Gastroesophageal sphincter (tissue), 3 donors: Measurements from ENCODE around the gene BDKRB2.

Experiments used
- CTCF ChIP-seq, 4 experiments: fragments of 200-600 bp in 2 of 4; fragments of 450-650 bp in 2 of 4; sonication (generic) in 1 of 4; IDR thresholded peaks; one replicate each; pipeline ENCODE4 v1.5.1; 2017 to 2019; ENCODE audit warnings: antibody characterized with exemption in 4 of 4, mild to moderate bottlenecking in 2 of 4, moderate library complexity in 2 of 4
- EP300 ChIP-seq: sonication (generic); formaldehyde crosslinking; IDR thresholded peaks from one replicate; pipeline ENCODE4 v1.6.1; 2017; ENCODE audit warnings: antibody characterized with exemption, mild to moderate bottlenecking
- POLR2A ChIP-seq, 2 donors: fragments of 450-650 bp; IDR thresholded peaks; one replicate each; pipeline ENCODE4 v1.6.1; 2017; ENCODE audit warnings: antibody characterized with exemption in 2 of 2, mild to moderate bottlenecking in 2 of 2, moderate library complexity in 1 of 2
- POLR2AphosphoS5 ChIP-seq: sonication (generic); formaldehyde crosslinking; IDR thresholded peaks from one replicate; pipeline ENCODE4 v1.6.1; 2017; ENCODE audit warnings: antibody characterized with exemption

GRCh38 chr14:96264853-96265252 lies 60.2 kb downstream of the BDKRB2 start:
- TF ChIP-seq CTCF (IDR thresholded peaks at IDR 0.05), result peak in 2 of 4 experiments; percentile 19 to 41
- TF ChIP-seq EP300, result no peak
- no peak for TF ChIP-seq POLR2A (IDR thresholded peaks at IDR 0.05)
- TF ChIP-seq POLR2AphosphoS5, result no peak
